CD4-positive, alpha-beta T cell treated with Interleukin-17A for 1 hour (primary cell): ENCODE data around the gene BRD8.
"Not testable (repeated sequence)": the region's sequence is repeated elsewhere in the genome, so short reads cannot be mapped to it uniquely, and the experiment has no call there.

ENCODE experiments used
- DNase-seq: peaks from one replicate; pipeline ENCODE4 v3.0.0-alpha.2; 2020

BRD8 gene

GRCh38 chr5:138160706-138161105, 17.7 kb downstream of the BRD8 start:
- no peak for DNase-seq

- DNase-seq, result no peak
Measured at GRCh38 chr5:138159666-138160065, 18.8 kb downstream of the BRD8 start.

GRCh38 chr5:138157626-138158025, 20.8 kb downstream of the BRD8 start:
- DNase-seq, result no peak

- DNase-seq, result not testable (repeated sequence)
Measured at GRCh38 chr5:138155977-138156376, 22.5 kb downstream of the BRD8 start.

DNA sequence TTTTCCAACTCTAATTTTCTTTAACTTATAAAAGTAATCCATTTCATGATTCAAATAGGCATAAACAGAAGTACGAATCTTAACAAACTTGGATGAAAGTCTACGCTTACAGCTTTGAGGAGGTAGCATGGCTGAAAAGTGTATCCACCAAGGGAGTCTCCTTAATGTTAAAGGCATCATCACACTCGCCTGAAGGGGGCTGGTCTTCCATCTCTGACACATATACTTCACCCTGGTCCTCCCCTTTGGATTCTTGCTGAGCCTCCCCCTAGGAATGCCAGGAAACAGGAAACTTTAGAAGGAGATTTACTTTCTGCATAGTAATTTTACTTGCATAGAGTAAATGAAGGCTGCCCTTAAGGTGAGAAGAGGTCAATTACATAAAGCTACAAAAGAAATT, 28.9 kb downstream of the BRD8 start:
- no peak for DNase-seq

DNA sequence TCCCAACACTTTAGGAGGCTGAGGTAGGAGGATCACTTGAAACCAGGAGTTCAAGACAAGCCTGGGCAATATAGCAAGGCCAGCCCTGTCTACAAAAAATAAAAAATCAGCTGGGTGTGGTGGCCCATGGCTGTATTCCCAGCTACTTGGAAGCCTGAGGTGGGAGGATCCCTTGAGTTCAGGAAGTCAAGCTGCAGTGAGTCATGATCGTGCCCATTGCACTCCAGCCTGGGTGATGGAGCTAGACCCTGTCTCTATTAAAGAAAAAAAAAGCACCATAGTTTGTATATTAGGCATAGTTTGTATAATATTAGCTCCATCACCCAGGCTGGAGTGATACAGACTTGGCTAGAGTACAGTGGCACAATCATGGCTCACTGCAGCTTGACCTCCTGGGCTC, 29.6 kb downstream of the BRD8 start:
- no peak for DNase-seq

DNA sequence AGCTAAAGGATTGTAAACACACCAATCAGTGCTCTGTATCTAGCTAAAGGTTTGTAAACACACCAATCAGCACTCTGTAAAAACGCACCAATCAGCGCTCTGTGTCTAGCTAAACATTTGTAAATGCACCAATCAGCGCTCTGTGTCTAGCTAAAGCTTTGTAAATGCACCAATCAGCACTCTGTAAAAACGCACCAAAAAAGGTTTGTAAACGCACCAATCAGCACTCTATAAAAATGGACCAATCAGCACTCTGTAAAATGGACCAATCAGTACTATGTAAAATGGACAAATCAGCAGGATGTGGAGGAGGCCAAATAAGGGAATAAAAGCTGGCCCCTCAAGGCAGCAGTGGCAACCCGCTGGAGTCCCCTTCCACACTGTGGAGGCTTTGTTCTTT, 34.9 kb downstream of the BRD8 start:
- not testable (repeated sequence) for DNase-seq

DNA sequence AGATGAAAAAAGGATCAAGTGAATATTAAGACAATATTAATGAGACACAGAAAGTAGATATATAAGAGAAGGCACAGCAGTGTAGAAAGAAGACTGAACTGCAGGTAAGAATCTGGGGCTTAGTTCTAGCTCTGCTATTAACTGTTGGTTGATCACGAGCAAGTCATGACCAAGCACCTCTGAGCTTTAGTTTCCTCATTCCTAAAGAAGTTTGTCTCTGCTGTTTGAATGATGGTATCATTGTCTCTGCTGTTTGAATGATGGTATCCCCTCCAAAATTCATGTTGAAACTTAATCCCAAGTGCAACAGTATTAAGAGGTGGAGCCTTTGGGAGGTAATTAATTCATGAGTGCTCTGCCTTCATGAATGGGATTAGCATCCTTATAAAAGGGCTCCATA, 36.7 kb downstream of the BRD8 start:
- no peak for DNase-seq

DNA sequence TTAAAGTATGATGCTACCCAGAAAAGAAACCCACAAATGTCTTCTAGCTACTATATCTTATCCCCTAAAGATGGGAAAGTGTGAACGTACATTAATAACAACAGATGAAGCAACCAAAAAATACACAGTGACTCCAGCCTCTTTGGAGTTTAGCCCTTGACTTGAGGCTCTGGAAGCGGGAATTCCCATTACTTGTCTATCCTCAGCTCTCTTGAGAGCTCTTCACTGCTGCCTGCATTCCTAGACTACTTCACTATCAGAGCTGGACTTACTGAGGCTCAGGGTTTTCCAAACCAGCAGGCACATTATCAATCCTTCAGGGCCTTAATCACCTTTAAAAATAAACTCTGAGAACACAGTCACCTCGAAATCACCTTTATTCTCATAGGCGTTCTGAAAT, 38.2 kb downstream of the BRD8 start:
- DNase-seq, result no peak

- DNase-seq, result no peak
Measured at GRCh38 chr5:138139781-138140090, 38.7 kb downstream of the BRD8 start.

- DNase-seq, result no peak
Measured at GRCh38 chr5:138138949-138139780, 39.3 kb downstream of the BRD8 start, which contains the start of gene NME5. TSS of gene NME5 (minus strand) at chr5:138139428. CDS start at chr5:138138780, 648 bp downstream.

GRCh38 chr5:138132543-138132942, 45.9 kb downstream of the BRD8 start:
- DNase-seq, result no peak

- no peak for DNase-seq
Measured at GRCh38 chr5:138129347-138129746, 49.1 kb downstream of the BRD8 start.

DNA sequence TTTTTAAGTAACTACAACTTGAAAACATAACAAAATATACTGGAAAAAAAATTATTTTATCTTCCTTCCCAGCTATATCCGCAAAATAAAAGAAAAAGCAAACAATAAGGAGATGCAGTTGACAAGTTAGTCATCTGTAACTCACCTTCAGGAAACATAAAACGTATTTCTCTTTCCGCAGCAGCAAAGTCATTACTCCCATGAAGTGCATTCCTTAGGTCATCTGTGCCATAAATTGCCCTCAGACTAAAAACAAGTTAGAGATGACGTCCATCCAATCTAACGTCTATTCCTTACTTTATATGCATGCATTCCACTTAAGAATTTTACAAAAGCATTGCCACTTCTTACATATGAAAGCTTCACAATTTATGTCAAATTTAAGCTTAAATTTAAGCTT, 50.1 kb downstream of the BRD8 start:
- no peak for DNase-seq

- no peak for DNase-seq
Measured at GRCh38 chr5:138115254-138115653, 63.2 kb downstream of the BRD8 start.

DNA sequence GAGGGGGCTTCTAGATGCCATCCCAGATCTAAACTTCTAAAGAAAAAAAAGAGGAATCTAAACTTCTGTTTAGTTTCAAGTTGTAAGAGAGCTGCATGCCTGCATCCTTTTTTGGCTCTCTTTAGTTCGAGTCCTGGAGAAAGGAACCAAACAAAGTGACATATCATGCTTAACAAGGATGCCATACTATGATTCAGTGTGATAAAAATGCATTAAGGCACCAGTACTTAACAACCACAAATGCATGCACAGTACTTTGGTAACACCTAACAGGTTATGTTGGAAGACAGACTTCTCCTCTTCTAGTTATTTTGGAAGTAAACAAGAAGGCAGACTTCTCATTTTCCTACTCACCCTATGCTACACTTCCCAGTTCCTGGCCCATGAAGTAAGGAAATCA, 66.5 kb downstream of the BRD8 start:
- no peak for DNase-seq

DNA sequence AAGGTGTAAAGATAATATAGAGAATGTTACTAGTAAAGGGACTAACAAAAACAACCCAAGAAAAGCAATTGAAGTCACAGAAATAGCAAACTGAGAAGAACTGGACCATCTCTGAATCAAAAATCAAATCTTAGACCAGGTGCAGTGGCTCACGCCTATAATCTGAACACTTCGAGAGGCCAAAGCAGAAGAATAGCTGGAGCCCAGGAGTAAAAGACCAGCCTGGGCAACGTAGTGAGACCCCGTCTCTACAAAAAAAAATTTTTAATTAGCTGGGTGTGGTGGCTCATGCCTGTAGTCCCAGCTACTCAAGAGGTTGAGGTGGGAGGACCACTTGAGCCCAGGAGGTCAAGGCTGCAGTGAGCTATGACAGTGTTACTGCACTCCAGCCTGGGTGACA, 67.2 kb downstream of the BRD8 start:
- no peak for DNase-seq

DNA sequence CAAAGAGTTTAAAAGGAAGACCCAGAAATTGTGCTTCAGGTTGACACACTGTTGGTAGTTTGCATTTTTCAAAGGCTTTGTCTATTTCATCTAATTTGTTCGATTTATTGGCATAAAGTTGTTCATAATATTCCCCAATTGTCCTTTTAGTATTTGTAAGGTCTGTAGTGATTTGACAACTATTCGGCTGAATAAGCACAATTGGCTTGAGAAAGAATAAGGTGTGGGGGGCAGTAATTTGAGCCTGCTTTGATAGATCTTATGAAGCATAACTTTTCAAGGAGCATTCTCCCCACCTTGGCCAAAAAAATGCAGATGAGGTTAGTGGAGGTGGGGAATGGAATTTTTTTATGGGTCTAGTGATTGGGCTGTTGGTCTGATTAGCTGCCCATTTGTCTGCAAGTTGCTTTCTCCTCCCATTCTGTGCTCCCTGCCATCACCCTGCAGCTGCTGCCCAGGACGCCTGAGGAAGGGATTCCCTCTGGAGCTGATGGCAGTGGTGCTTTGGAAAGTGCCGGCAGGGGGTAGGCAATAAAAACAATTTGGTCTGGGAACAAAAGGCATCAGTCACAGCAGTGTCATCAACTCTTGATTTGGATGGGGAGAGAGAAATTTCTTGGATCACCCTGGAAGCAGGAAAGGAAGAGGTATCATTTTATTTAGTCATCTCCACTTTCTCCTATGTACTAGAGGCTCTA, 68.0 kb downstream of the BRD8 start:
- no peak for DNase-seq

- DNase-seq, result no peak
Measured at GRCh38 chr5:138109463-138110265, 68.8 kb downstream of the BRD8 start.

DNA sequence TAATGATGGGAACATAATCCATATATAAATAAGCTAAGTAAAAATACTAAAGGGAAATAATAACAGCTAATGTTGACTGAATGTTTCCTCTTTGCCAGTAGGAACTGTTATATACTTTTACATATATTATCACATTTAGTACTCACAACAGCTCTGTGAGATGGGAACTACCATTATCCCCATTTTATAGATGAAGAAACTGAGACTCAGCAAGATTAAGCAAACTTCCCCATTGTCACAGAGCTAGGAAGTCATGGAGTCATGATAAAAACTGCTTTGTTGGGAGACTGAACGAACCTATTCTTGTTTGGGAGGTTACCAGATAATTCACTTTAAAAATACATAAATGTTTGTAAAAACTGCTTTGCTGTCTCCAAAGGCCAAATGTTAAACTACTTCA, 71.2 kb downstream of the BRD8 start:
- DNase-seq, result no peak

DNA sequence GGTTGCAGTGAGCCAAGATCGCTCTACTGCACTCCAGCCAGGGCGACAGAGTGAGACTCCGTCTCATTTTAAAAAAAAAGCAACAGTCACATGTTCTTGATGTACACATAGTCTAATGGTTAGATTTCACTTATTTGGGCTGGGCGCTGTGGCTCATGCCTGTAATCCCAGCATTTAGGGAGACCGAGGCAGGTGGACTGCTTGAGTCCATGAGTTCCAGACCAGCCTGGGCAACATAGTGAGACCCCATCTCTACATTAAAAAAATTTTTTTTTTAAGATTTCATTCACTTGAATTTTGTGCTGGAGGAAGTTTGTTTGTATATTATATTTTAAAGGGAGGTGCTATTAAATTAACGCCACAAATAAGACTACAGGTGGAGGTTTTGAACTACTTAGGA, 72.7 kb downstream of the BRD8 start:
- DNase-seq, result no peak

GRCh38 chr5:138103319-138103637, 75.2 kb downstream of the BRD8 start:
- no peak for DNase-seq

GRCh38 chr5:138102454-138103318, 75.7 kb downstream of the BRD8 start:
- DNase-seq, result no peak
